CD4-positive, CD25-positive, alpha-beta regulatory T cell (primary cell): ENCODE results near the gene MAP3K3. TPM values are rescaled to one million over a fixed set of nuclear protein-coding genes. Genes with fewer than 3 reads are reported as not detected.

Experiments used
- ATAC-seq, 2 donors: fragments of 150-1000 bp; cut with Tn5 transposase; one replicate each; pipeline ENCODE4 v1.10.0; 2021; ENCODE audit warnings: low read depth in 2 of 2, moderate number of reproducible peaks in 2 of 2, moderate library complexity in 1 of 2
- DNase-seq, 3 donors: peaks; one replicate each; pipeline versions ENCODE4 v3.0.0 to v3.0.0-alpha.2; 2012 to 2022; ENCODE audit warnings: mixed read lengths in 1 of 3
- H3K27ac ChIP-seq: one replicate; pipeline ENCODE4 v1.7.0; 2013; ENCODE audit warnings: mild to moderate bottlenecking, low read length; ENCODE audit not compliant: insufficient read depth, poor library complexity, severe bottlenecking
- H3K27me3 ChIP-seq: one replicate; pipeline ENCODE4 v1.7.0; 2013; ENCODE audit warnings: low read length; ENCODE audit not compliant: control insufficient read depth, insufficient read depth
- H3K36me3 ChIP-seq: one replicate; pipeline ENCODE4 v1.7.0; 2013; ENCODE audit warnings: mild to moderate bottlenecking, low read length, moderate library complexity; ENCODE audit not compliant: control insufficient read depth, insufficient read depth
- H3K4me1 ChIP-seq: 2 replicates; pipeline ENCODE4 v1.7.0; 2013; ENCODE audit warnings: mild to moderate bottlenecking, low read length; ENCODE audit not compliant: insufficient read depth, control insufficient read depth, poor library complexity, severe bottlenecking
- H3K4me3 ChIP-seq: one replicate; pipeline ENCODE4 v1.7.0; 2013; ENCODE audit warnings: low read depth, mild to moderate bottlenecking, low read length, moderate library complexity
- H3K9me3 ChIP-seq, 2 experiments: 1 replicate in 1 of 2; 2 replicates in 1 of 2; pipeline ENCODE4 v1.7.0; 2013; ENCODE audit warnings: low read length in 2 of 2, mild to moderate bottlenecking in 1 of 2, moderate library complexity in 1 of 2; ENCODE audit not compliant: control insufficient read depth in 2 of 2
- H3K27ac Mint-ChIP-seq, 3 donors: one replicate each; pipeline ENCODE4 v1.8.0; 2020 to 2022; ENCODE audit warnings: mild to moderate bottlenecking in 3 of 3, mixed read lengths in 3 of 3, moderate library complexity in 2 of 3
- H3K27me3 Mint-ChIP-seq: one replicate; pipeline ENCODE4 v1.8.0; 2022; ENCODE audit warnings: mild to moderate bottlenecking, mixed read lengths
- H3K36me3 Mint-ChIP-seq: one replicate; pipeline ENCODE4 v1.8.0; 2020; ENCODE audit warnings: mixed read lengths
- H3K4me1 Mint-ChIP-seq, 4 donors: one replicate each; pipeline ENCODE4 v1.8.0; 2020 to 2022; ENCODE audit warnings: mixed read lengths in 4 of 4, mild to moderate bottlenecking in 1 of 4
- H3K4me3 Mint-ChIP-seq, 4 donors: one replicate each; pipeline ENCODE4 v1.8.0; 2020 to 2022; ENCODE audit warnings: mild to moderate bottlenecking in 4 of 4, mixed read lengths in 4 of 4, moderate library complexity in 3 of 4
- H3K9me3 Mint-ChIP-seq, 7 donors: one replicate each; pipeline ENCODE4 v1.8.0; 2020 to 2022; ENCODE audit warnings: mixed read lengths in 7 of 7, mild to moderate bottlenecking in 3 of 7, moderate library complexity in 2 of 7
- polyA plus RNA-seq, 4 donors: library from polyadenylated mRNA; unstranded; fragments of 300-500 nt; fragmentation: Illumina TruSeq; gene quantifications; one replicate each; pipeline ENCODE4 v1.2.3, GENCODE V29; 2021
- total RNA-seq: library from RNA; stranded (reverse); gene quantifications from one replicate; pipeline ENCODE4 v1.2.3, GENCODE V29; 2022

The MAP3K3 gene
- total and polyA plus RNA-seq, 5 donors from 2014 or later = 24.2 to 72.9 (median 28.8) TPM

- no peak overlapping the region for H3K27ac Mint-ChIP-seq
- Histone ChIP-seq H3K9me3 (no peaks in the 10 kb centered on the region), H3K4me3 (peak overlapping the region; percentile 85), H3K4me1 (peaks cover 35% of the 10 kb centered on the region), H3K27me3 (no peaks in the 10 kb centered on the region), H3K36me3 (peaks cover 6% of the 10 kb centered on the region), H3K27ac (no peak overlapping the region)
- H3K4me1 Mint-ChIP-seq = peaks cover 23 to 59% (median 46%) of the 10 kb centered on the region in 4 donors
- ATAC-seq (no peak), DNase-seq (no peak)
- H3K4me3 Mint-ChIP-seq = peak overlapping the region; percentile 32 to 99 (median 94)
- H3K9me3 Mint-ChIP-seq = no peaks in the 10 kb centered on the region
- no peaks in the 10 kb centered on the region for H3K27me3 Mint-ChIP-seq
- peaks cover 4% of the 10 kb centered on the region for H3K36me3 Mint-ChIP-seq
Measured at GRCh38 chr17:63624531-63624880, 2.3 kb downstream of the MAP3K3 start.

GRCh38 chr17:63626551-63627180, 4.4 kb downstream of the MAP3K3 start:
- Histone ChIP-seq H3K27ac (no peak overlapping the region), H3K4me1 (peaks cover 29% of the 10 kb centered on the region), H3K4me3 (no peak overlapping the region), H3K9me3 (no peaks in the 10 kb centered on the region), H3K36me3 (peaks cover 6% of the 10 kb centered on the region), H3K27me3 (no peaks in the 10 kb centered on the region)
- peak overlapping the region; percentile 2 to 11 (median 8) for H3K27ac Mint-ChIP-seq
- H3K9me3 Mint-ChIP-seq = no peaks in the 10 kb centered on the region
- peaks cover 4% of the 10 kb centered on the region for H3K36me3 Mint-ChIP-seq
- ATAC-seq = no peak
- no peak for DNase-seq
- no peaks in the 10 kb centered on the region for H3K27me3 Mint-ChIP-seq
- peaks cover 23 to 69% (median 50%) of the 10 kb centered on the region in 4 donors for H3K4me1 Mint-ChIP-seq
- H3K4me3 Mint-ChIP-seq = peak overlapping the region in 3 of 4 donors; percentile 8 to 48 (median 18)

GRCh38 chr17:63629627-63630026, 7.4 kb downstream of the MAP3K3 start:
- peaks cover 32% of the 10 kb centered on the region for H3K36me3 ChIP-seq
- DNase-seq (no peak), ATAC-seq (no peak)
- no peak overlapping the region for H3K27ac ChIP-seq
- peaks cover 12% of the 10 kb centered on the region for H3K4me1 ChIP-seq
- H3K4me3 ChIP-seq = no peak overlapping the region
- no peaks in the 10 kb centered on the region for H3K27me3 Mint-ChIP-seq
- no peaks in the 10 kb centered on the region for H3K27me3 ChIP-seq
- no peak overlapping the region for H3K4me3 Mint-ChIP-seq
- H3K4me1 Mint-ChIP-seq = peaks cover 12 to 67% (median 49%) of the 10 kb centered on the region in 4 donors
- no peaks in the 10 kb centered on the region for H3K9me3 Mint-ChIP-seq
- H3K9me3 ChIP-seq = no peaks in the 10 kb centered on the region
- H3K27ac Mint-ChIP-seq = no peak overlapping the region
- peaks cover 17% of the 10 kb centered on the region for H3K36me3 Mint-ChIP-seq

GRCh38 chr17:63631062-63631461, 8.8 kb downstream of the MAP3K3 start:
- Mint-ChIP-seq H3K4me3 (no peak overlapping the region), H3K9me3 (no peaks in the 10 kb centered on the region), H3K36me3 (peaks cover 23% of the 10 kb centered on the region), H3K27ac (no peak overlapping the region), H3K27me3 (no peaks in the 10 kb centered on the region), H3K4me1 (peaks cover 6 to 56% (median 36%) of the 10 kb centered on the region in 4 donors)
- no peak overlapping the region for H3K4me3 ChIP-seq
- peaks cover 6% of the 10 kb centered on the region for H3K4me1 ChIP-seq
- no peak for DNase-seq
- H3K27ac ChIP-seq = no peak overlapping the region
- no peaks in the 10 kb centered on the region for H3K9me3 ChIP-seq
- H3K36me3 ChIP-seq = peaks cover 46% of the 10 kb centered on the region
- no peaks in the 10 kb centered on the region for H3K27me3 ChIP-seq
- ATAC-seq = no peak

DNA sequence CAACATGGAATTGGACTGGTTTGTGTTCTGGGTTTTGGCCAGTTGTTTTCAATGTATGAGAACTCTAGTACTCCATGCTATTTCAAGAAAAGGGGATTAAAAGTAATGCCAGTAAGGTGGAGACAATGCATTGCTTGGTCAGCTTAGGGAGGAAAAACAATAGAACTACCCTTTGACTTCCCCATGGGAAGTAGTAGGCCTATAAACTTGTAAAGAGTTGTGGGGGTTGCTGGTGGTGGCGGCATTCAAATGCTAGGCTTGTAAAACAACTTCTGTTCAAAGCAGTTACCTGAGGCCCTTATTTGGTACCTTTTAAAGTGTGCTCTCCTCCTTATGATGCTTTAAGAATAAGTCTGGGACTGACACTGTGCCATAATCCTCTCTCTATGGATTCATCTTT, 9.4 kb downstream of the MAP3K3 start:
- H3K36me3 Mint-ChIP-seq = peaks cover 27% of the 10 kb centered on the region
- Histone ChIP-seq H3K27me3 (no peaks in the 10 kb centered on the region), H3K9me3 (no peaks in the 10 kb centered on the region), H3K27ac (no peak overlapping the region), H3K4me1 (peaks cover 6% of the 10 kb centered on the region), H3K36me3 (peaks cover 51% of the 10 kb centered on the region), H3K4me3 (no peak overlapping the region)
- no peak for DNase-seq
- no peak overlapping the region for H3K27ac Mint-ChIP-seq
- H3K4me1 Mint-ChIP-seq = peaks cover under 1 to 50% (median 31%) of the 10 kb centered on the region in 4 donors
- no peak for ATAC-seq
- no peak overlapping the region for H3K4me3 Mint-ChIP-seq
- no peaks in the 10 kb centered on the region for H3K9me3 Mint-ChIP-seq
- H3K27me3 Mint-ChIP-seq = no peaks in the 10 kb centered on the region

GRCh38 chr17:63633742-63634141, 11.5 kb downstream of the MAP3K3 start:
- Mint-ChIP-seq H3K36me3 (peaks cover 30% of the 10 kb centered on the region), H3K27ac (peak overlapping the region in 1 of 3 donors; percentile 35)

DNA sequence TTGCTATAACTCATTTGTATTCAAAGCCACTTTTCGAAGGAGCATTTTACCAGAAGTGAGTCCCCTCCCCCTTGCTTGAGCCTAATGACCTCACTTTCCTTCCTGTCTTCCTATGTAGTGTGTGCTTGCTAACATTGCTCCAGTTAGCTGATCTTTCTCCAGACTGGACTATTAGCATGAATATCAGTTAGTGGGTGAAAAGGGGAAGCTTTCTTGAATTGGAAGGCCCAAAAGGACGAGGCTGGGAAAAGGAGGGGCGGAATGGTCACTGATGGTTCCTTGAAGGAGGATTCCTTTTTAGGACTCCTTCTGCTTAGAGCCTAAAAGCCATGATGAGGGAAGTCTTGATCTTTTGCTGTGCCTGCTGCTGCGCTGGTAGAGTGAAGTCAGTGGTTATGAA, 11.9 kb downstream of the MAP3K3 start:
- Mint-ChIP-seq H3K4me1 (peaks cover 0 to 44% (median 26%) of the 10 kb centered on the region in 4 donors), H3K27ac (peak overlapping the region in 1 of 3 donors; percentile 35), H3K36me3 (peaks cover 33% of the 10 kb centered on the region), H3K27me3 (no peaks in the 10 kb centered on the region), H3K4me3 (no peak overlapping the region), H3K9me3 (no peaks in the 10 kb centered on the region)
- H3K36me3 ChIP-seq = peaks cover 65% of the 10 kb centered on the region
- H3K9me3 ChIP-seq = no peaks in the 10 kb centered on the region
- H3K4me1 ChIP-seq = no peaks in the 10 kb centered on the region
- H3K27ac ChIP-seq = no peak overlapping the region
- H3K4me3 ChIP-seq = no peak overlapping the region
- DNase-seq (peak in 1 of 3 donors; percentile 16), ATAC-seq (no peak)
- no peaks in the 10 kb centered on the region for H3K27me3 ChIP-seq

More at GRCh38 chr17:63633742-63634141, 11.5 kb downstream of the MAP3K3 start:
- ATAC-seq (no peak), DNase-seq (no peak)
- Mint-ChIP-seq H3K9me3 (no peaks in the 10 kb centered on the region), H3K4me1 (peaks cover 0 to 42% (median 24%) of the 10 kb centered on the region in 4 donors), H3K4me3 (no peak overlapping the region), H3K27me3 (no peaks in the 10 kb centered on the region)
- Histone ChIP-seq H3K4me3 (no peak overlapping the region), H3K4me1 (no peaks in the 10 kb centered on the region), H3K27me3 (no peaks in the 10 kb centered on the region), H3K36me3 (peaks cover 65% of the 10 kb centered on the region), H3K27ac (no peak overlapping the region), H3K9me3 (no peaks in the 10 kb centered on the region)

DNA sequence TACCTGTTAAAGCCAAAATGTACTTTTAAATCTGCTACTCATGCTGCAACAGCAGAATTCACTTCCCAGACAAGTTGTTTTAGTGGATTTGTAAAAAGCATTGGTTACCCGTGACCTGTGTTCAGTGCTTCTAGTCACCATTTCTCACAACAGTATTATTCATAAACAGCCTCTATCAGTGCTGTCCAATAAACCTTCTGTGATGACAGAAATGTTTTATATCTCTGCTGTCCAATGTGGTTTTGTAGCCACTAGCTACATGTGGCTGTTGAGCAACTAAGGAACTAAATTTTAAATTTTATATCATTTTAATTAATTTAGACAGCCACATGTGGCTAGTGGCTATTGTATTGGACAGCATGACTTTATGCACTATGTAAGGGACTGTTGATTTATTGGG, 12.6 kb downstream of the MAP3K3 start:
- Histone ChIP-seq H3K27ac (no peak overlapping the region), H3K4me3 (no peak overlapping the region), H3K9me3 (no peaks in the 10 kb centered on the region), H3K4me1 (no peaks in the 10 kb centered on the region), H3K36me3 (peaks cover 65% of the 10 kb centered on the region), H3K27me3 (no peaks in the 10 kb centered on the region)
- no peak overlapping the region for H3K4me3 Mint-ChIP-seq
- peaks cover 35% of the 10 kb centered on the region for H3K36me3 Mint-ChIP-seq
- ATAC-seq (no peak), DNase-seq (no peak)
- H3K27ac Mint-ChIP-seq = no peak overlapping the region
- no peaks in the 10 kb centered on the region for H3K9me3 Mint-ChIP-seq
- no peaks in the 10 kb centered on the region for H3K27me3 Mint-ChIP-seq
- H3K4me1 Mint-ChIP-seq = peaks cover 0 to 40% (median 27%) of the 10 kb centered on the region in 4 donors
